GM18508 (cell line): Measurements from ENCODE around the gene DUSP23.

ENCODE experiments used
- ATAC-seq: cut with Tn5 transposase; IDR thresholded peaks from one replicate; pipeline ENCODE4 v1.9.1; 2021; ENCODE audit warnings: moderate number of reproducible peaks; ENCODE audit not compliant: insufficient read depth, unreplicated experiment

The DUSP23 gene

GRCh38 chr1:159783724-159784123 is 3.0 kb downstream of the DUSP23 start:
- no peak for ATAC-seq

DNA sequence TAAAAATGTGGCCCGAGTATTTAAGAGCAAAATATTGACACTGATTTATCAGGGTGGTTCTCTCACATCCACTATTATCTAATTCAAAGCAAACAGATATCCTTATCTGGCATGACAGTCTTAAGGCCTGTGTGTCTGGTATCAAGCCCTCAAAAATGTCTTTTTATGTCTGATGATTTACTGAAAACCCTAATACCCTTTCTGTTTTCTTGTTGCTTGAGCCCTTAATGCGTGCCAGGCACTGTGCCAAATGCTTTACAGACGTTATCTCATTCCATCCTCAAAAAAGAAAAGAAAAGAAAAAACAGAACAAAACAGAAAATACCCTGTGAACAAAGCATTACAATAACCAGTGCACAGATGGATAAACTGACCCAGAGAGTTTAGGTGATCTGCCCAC is 5.7 kb downstream of the DUSP23 start:
- no peak for ATAC-seq

DNA sequence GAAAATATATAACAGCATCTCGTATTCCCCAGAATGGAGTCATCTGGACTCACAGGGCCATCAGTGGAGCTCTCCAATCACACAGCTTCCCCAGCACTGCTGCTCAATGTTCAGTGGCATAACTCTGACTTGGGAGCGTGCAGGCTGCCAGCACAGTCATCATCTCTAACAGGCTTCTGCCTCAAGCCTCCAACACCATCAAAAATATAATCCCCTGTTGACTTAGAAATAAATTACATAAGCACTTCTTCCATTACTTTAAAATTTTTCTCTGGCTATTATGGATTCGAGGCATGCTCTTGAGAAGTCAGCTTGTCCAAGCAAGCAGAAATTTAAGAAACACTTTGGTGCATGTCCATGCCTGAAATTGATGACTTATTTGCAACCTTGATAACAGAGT is 6.2 kb downstream of the DUSP23 start:
- no peak for ATAC-seq

DNA sequence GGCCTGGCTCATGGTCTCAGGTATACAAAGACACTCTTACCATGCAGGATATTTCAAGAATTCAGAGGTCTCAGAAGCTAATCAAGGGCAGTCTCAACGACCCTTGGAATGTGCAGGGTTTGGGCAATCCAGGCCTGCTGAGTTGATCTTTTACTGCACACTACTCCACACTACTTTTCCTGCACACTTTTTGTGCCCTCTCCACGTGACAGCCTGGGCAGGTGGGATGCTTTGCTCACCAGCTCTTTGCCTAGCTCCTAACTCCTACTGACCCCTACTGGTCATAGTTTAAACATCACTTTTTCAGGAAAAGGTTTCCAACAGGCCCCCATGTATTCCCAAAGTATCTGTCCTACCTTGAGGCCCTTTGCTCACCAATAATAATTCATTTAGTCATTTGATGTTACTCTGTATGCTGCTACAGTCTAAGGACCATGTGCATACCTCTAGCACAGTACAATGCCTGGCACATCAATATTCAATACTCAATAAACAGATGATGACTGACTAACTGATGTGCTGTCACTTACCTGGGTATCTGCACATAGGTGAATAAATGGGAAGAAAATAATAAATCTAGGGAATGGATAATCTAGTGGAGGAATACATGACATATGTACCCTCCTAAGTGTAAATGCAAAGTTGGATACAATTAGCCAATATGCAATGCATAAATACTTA is 9.6 kb downstream of the DUSP23 start:
- ATAC-seq = no peak

- ATAC-seq = no peak
Observed at GRCh38 chr1:159791031-159791430, 10.3 kb downstream of the DUSP23 start.

DNA sequence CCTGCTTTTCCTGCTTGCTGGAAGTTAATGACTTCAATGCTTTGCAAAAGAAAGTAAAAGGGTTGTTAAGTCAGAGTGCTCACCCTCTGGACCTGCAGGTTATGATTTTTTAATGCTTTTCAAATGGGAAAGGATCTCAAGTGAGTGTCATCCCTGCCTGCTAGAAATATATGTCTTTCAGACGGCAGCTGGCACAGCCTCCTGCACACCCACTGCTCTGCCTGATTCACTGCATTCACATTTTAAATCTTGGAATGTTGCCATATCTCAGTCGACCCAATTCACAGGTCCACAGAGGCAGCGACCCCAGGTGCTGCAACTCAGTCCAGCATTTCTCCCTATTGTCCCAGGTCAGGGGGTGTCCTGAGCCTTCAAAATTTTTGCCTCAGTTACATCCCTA is 10.7 kb downstream of the DUSP23 start:
- no peak for ATAC-seq

DNA sequence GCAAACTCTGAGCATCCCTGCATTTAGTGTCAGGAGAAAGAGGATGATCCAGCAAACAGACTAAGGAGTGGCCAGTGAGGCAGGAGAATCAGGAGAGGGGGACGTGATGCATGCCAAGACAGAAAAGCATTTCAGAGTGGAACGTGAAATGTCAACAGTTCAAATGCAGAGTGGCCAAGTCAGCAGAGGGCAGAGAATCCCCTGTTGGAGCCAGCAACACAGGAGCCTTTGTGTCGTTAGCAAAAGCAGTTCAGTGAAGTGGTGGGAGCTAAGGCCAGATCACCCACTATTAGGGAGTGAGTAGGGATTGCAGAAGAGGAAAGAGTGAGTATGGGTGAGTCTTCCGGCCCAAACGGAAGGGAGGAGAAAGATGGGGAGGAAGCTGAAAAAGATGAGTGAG is 14.8 kb downstream of the DUSP23 start:
- ATAC-seq = no peak

DNA sequence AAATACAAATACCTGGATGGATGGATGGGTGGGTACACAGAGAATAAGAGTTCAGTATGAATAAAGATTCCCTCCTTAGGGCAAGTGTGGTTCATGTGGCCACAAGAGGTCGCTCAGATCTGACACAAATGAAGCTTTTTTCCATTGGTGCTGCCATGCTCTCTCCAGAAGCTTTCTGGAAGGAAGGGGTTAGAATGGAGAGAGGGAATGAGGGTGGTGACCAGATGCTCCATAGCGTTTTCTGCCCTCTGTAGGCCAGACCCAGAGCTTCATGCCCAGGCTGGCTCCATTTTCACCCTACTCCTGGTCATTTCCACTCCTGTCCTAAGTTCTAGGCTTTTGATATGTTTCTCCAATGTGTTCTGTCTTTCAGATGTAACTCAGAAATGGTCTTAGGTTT is 18.1 kb downstream of the DUSP23 start:
- no peak for ATAC-seq

DNA sequence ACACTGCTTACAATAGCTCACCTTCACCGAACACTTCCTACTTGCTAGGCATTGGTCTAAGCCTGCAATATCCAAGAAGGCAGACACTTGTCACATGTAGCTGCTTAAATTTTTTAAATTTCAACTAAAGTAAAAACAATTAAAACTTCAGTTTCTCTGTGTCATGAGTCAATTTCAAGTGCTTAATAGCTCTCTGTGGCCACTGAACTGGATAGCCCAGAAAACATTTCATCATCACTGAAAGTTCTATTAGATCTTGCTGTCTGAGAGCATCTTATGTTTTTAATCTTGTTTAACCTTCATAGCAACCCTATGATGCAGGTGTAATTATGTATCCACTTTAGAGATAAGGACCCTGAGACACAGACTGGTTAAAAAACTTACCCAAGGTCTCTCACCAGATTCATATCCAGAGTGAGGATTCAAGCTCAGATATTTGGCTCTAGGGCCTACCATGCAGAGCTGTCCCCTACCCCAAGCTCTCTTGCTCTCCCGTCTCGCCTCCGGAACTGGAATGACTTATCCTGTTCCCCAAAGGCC is 18.8 kb downstream of the DUSP23 start:
- ATAC-seq = no peak

DNA sequence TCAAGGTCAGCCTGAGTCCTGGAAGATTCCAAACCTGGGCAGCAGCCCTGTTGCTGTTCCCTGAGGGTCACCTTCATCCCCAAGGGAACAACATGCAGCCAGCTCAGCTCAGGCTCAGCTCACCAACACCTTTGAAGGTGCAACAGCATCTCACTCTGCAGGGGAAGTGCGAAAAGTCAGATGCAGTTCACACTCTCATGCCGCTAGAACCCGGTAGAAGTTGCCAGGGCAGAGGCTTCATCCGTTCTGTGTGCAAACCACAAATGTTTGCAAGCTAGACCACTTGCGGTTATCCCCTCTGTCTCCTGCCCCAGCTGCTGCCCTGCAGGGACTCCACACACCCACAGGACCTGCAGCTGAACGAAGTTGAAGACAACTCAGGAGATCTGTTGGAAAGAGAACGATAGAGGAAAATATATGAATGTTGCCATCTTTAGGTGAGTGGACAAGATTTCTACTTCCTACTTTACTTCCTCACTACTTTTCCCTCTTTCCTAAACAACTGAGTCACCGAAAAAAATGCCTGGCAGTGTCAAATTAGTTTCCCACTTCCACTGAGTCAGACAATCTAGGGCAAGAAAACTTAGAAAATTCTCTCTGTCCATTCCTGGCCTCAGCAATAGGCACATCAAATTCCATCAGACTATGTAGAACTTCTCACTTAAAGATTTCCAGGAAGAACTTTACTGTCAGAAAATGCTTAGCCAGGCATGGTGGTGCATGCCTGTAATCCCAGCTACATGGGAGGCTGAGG is 19.6 kb downstream of the DUSP23 start:
- ATAC-seq = no peak

GRCh38 chr1:159802111-159802510 is 21.3 kb downstream of the DUSP23 start, which contains the start of gene FCRL6:
Gene FCRL6 (plus strand): TSS chr1:159802360. CDS start chr1:159802425, 65 bp downstream.
- no peak for ATAC-seq

DNA sequence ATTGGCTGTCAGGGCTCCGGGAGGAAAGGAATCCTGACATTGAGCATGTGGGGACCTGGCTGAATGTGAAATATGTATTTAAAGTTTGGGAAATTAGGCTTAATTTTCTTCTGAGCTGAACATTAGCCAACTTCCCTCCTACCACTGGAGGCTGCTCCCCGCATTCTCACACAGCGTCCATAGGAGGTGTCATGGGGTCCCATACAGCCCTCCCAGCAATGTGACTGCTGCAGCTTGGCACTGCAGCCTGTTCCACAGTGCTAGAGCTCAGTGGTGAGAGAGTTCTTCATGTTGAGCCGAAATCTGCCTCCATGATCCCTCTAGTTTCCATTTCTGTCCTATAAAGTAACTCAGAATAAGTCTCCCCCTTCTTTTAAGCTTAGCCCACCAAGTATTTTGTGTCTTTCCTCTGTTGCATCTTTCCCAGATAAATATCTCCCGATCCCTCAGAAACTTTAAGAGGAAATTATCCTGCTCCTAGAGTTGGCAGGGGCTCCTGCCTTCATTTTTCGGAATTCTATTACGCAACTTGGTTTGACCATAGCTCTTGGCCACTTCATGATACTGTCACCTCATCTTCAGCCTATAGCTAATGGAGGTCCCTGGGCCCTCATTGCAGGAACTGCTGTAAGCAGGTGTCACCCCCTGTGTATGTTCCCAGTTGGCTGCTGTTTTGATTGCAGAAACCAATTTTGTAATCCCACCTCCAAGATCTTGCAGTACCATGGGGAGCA is 23.4 kb downstream of the DUSP23 start:
- no peak for ATAC-seq

- no peak for ATAC-seq
Observed at GRCh38 chr1:159804924-159805323, 24.2 kb downstream of the DUSP23 start.

DNA sequence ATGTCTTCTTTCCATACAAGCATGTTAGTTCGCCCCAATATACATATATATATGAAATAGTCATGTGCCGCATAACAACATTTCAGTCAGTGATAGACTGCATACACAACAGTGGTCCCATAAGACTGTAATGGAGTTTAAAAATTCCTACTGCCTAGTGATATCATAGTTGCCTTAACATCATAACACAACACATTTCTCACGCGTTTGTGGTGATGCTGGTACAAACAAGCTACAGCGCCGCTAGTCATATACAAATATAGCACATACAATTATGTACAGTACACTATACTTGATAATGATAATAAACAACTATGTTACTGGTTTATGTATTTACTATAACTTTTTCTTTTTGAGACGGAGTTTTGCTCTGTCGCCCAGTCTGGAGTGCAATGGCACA is 35.2 kb downstream of the DUSP23 start:
- ATAC-seq = no peak

GRCh38 chr1:159817276-159818041 is 36.7 kb downstream of the DUSP23 start:
- ATAC-seq = no peak

- ATAC-seq = no peak
Observed at GRCh38 chr1:159821171-159821867, 40.6 kb downstream of the DUSP23 start.

GRCh38 chr1:159823406-159823805 is 42.6 kb downstream of the DUSP23 start:
- no peak for ATAC-seq

DNA sequence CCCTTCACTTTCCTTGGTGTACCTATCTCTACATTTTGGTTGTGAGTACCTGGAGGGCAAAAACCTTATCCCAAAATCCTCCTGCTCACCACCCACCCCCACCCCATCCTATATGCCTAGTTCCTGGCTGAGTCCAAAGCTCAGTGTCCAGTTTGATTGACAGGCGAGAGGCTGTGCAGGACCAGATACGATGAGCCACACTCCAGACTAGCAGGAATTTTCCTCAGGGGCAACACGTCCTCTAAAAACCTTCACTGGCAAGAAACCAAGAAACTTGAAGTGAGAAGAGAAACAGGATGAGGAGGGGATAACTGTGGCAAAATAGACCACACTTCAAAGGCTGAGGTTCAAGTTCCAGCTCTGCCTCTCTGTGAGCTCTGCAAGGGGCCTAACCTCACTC is 44.8 kb downstream of the DUSP23 start:
- ATAC-seq = no peak

DNA sequence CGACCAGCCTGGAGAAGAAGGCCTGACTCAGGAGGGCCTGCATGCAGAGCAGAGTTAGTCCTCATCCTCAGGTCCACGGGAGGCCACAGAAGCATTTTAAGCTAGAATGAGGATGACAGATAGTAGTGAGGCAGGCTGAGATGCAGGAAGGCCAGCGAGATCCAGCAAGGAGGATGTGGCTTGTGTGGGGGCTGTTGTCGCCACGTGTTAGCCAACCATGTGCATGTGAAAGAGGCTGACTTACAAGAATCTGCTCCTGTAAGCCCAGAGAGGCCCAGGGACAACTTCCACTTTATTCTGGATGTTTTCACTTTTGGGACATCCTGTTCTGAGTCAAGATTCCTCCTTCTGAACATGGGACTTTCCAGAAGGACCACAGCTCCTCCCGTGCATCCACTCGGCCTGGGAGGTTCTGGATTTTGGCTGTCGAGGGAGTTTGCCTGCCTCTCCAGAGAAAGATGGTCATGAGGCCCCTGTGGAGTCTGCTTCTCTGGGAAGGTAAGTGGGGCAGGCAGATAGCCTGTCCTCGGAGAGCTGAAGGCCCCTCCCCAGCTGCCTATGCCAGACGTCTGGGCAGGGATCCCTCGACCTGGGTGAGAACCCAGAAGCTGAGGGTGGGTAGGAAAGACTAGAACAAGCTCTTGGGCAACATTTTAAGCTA is 45.8 kb downstream of the DUSP23 start, which contains the start of gene SLAMF8:
Gene SLAMF8, plus strand, starts transcription at position 433 of the 661 bp plus-strand sequence. Its CDS starts 26 bp downstream, at position 459.
- no peak for ATAC-seq
